ENCODE results near the gene CD180.
"Not testable (repeated sequence)": the region's sequence is repeated elsewhere in the genome, so short reads cannot be mapped to it uniquely, and the experiment has no call there.

CD180 gene

DNA sequence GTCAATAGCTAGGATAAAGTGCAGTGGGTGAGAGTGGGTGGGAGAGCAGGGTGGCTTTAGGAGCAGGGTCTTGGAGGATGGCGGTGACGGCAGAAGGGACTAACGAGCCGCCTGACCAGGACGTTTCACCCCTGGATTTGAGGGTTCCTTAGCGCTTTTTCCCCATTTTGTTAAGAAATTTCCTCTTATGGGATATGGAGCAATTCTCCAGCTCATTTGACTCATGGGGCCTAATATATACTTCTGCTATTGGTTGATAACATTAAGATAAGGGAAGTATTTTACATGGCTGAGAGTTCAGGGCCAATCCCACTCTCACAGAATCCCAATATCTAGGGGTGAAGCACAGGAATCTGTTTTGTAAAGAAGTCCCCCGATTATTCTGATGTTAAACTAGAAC is 17.6 kb downstream of the CD180 start:
- peaks cover 60% of the 10 kb centered on the region for H3K4me1 Mint-ChIP-seq
- peak overlapping the region; percentile 94 for H3K27ac Mint-ChIP-seq
- H3K4me3 Mint-ChIP-seq = peak overlapping the region; percentile 42
- H3K9me3 Mint-ChIP-seq = peaks cover 34% of the 10 kb centered on the region
- H3K36me3 Mint-ChIP-seq (ENCODE audit: low read depth) = peaks cover 15% of the 10 kb centered on the region
- TF ChIP-seq, protein P1, sequence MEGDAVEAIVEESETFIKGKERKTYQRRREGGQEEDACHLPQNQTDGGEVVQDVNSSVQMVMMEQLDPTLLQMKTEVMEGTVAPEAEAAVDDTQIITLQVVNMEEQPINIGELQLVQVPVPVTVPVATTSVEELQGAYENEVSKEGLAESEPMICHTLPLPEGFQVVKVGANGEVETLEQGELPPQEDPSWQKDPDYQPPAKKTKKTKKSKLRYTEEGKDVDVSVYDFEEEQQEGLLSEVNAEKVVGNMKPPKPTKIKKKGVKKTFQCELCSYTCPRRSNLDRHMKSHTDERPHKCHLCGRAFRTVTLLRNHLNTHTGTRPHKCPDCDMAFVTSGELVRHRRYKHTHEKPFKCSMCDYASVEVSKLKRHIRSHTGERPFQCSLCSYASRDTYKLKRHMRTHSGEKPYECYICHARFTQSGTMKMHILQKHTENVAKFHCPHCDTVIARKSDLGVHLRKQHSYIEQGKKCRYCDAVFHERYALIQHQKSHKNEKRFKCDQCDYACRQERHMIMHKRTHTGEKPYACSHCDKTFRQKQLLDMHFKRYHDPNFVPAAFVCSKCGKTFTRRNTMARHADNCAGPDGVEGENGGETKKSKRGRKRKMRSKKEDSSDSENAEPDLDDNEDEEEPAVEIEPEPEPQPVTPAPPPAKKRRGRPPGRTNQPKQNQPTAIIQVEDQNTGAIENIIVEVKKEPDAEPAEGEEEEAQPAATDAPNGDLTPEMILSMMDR (IDR thresholded peaks at IDR 0.05) = no peak
- DNase-seq = no peak
- H3K27me3 Mint-ChIP-seq (ENCODE audit: low read depth, poor library complexity) = peaks cover 5% of the 10 kb centered on the region

DNA sequence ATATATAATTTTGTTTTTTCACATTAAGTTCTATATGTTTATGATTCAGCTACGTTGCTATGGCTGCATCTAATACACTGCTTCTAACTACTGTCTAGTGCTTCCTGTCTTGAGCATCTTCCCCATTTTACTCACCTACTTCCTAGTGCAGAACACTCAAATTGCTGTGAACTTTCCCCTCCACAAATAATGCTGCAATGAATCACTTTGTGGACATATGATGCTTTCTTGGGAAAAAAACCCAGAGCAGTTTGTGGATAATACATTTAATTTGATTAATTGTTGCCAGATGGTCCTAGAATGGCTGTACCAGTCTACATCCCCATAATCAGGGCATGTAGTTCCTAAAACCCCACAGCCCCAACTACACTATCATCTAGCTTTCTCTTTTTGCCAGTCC is 18.5 kb downstream of the CD180 start:
- DNase-seq = no peak
- Mint-ChIP-seq H3K27me3 (ENCODE audit: low read depth, poor library complexity) (peaks cover 5% of the 10 kb centered on the region), H3K4me1 (peaks cover 52% of the 10 kb centered on the region), H3K27ac (no peak overlapping the region), H3K4me3 (no peak overlapping the region), H3K9me3 (peaks cover 34% of the 10 kb centered on the region), H3K36me3 (ENCODE audit: low read depth) (peaks cover 15% of the 10 kb centered on the region)
- TF ChIP-seq, protein P1 (IDR thresholded peaks at IDR 0.05) = no peak

DNA sequence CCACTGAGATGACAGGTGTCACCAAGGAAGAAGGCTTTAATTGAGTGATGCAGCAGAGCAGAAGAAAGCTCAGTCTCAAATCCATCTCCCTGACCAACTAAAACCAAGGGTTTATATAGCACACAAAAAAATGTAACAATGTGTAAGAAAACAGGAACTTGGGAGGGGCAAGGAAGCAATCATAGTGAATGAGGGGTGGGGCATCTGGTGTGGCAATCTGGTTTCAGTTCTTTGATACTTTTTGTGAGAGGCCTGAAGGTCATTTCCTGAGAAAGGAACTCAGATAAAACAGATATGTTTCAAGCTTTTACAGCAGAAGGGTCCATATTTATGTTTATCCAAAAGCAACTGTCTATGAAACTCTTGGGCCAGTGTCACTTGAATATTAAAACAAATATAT is 19.7 kb downstream of the CD180 start:
- no peak for DNase-seq
- TF ChIP-seq, protein P1 (IDR thresholded peaks at IDR 0.05) = no peak
- Mint-ChIP-seq H3K27ac (no peak overlapping the region), H3K4me3 (no peak overlapping the region), H3K27me3 (ENCODE audit: low read depth, poor library complexity) (peaks cover 5% of the 10 kb centered on the region), H3K9me3 (peaks cover 34% of the 10 kb centered on the region), H3K36me3 (ENCODE audit: low read depth) (peaks cover 15% of the 10 kb centered on the region), H3K4me1 (peaks cover 41% of the 10 kb centered on the region)

DNA sequence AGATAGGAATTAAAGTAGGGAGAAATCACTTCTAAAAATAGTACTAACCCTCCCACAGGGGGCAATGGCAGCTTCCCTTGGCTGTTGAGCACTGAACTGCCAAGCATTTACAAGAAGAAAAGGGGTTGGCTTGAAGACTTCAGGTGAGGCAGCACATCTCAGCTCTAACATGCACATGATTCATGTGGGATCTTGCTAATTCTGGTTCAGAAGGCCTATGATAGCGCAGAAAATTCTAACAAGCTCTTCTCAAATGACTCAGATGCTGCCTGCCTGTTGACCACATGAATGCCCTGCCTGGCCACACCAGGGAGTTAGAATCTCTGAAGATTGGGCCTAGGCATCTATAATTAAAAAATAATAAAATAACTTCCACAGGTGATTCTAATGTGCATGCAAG is 22.6 kb downstream of the CD180 start:
- DNase-seq = no peak
- peaks cover 34% of the 10 kb centered on the region for H3K9me3 Mint-ChIP-seq
- no peak overlapping the region for H3K4me3 Mint-ChIP-seq
- peaks cover 16% of the 10 kb centered on the region for H3K4me1 Mint-ChIP-seq
- TF ChIP-seq, protein P1 (IDR thresholded peaks at IDR 0.05) = no peak
- peaks cover 15% of the 10 kb centered on the region for H3K36me3 Mint-ChIP-seq (ENCODE audit: low read depth)
- H3K27me3 Mint-ChIP-seq (ENCODE audit: low read depth, poor library complexity) = peaks cover 5% of the 10 kb centered on the region
- H3K27ac Mint-ChIP-seq = no peak overlapping the region

DNA sequence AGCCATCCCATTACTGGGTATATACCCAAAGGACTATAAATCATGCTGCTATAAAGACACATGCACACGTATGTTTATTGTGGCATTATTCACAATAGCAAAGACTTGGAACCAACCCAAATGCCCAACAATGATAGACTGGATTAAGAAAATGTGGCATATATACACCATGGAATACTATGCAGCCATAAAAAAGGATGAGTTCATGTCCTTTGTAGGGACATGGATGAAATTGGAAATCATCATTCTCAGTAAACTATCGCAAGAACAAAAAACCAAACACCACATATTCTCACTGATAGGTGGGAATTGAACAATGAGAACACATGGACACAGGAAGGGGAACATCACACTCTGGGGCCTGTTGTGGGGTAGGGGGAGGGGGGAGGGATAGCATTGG is 23.2 kb downstream of the CD180 start:
- peaks cover 15% of the 10 kb centered on the region for H3K36me3 Mint-ChIP-seq (ENCODE audit: low read depth)
- peaks cover 16% of the 10 kb centered on the region for H3K4me1 Mint-ChIP-seq
- not testable (repeated sequence) for H3K4me3 Mint-ChIP-seq; DNase-seq; H3K27ac Mint-ChIP-seq; H3K27me3 Mint-ChIP-seq (ENCODE audit: low read depth, poor library complexity)
- peaks cover 32% of the 10 kb centered on the region for H3K9me3 Mint-ChIP-seq

DNA sequence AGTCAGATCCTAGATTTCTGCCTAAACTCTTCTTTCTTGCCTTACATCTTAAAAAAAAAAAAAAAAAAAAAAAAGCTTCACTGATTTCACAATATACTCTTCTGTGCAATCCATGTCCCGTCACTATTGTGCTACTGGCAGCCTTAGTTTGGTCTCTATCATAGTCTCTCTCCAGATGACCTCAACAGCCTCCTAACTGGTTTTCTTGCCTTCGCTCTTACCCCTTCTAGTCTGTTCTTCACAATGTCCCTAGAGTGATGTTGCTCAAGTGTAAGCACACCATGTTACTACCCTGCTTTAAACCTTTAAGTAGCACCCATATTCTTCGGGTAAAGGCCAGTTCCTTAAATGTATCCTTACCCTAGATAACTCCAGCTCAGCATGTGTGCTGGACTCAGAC is 25.8 kb downstream of the CD180 start:
- Mint-ChIP-seq H3K36me3 (ENCODE audit: low read depth) (peaks cover 4% of the 10 kb centered on the region), H3K27me3 (ENCODE audit: low read depth, poor library complexity) (no peaks in the 10 kb centered on the region), H3K27ac (no peak overlapping the region), H3K9me3 (peaks cover 7% of the 10 kb centered on the region), H3K4me1 (peaks cover 30% of the 10 kb centered on the region), H3K4me3 (no peak overlapping the region)
- TF ChIP-seq, protein P1 (IDR thresholded peaks at IDR 0.05) = no peak
- no peak for DNase-seq
